ENCODE data around the gene MORC4. TPM values are rescaled to one million over a fixed set of nuclear protein-coding genes. Genes with fewer than 3 reads are reported as not detected.
"Not testable (repeated sequence)": the region's sequence is repeated elsewhere in the genome, so short reads cannot be mapped to it uniquely, and the experiment has no call there.

Gene MORC4
- total RNA-seq, 4 donors from 2014 or later, result 15.3 to 24.6 (median 18.6) TPM

- Histone ChIP-seq H3K4me1 (no peaks in the 10 kb centered on the region), H3K27me3 (no peaks in the 10 kb centered on the region), H3K9me3 (no peaks in the 10 kb centered on the region), H3K4me3 (replicated peaks in 1 of 3) (no peak overlapping the region), H3K27ac (no peak overlapping the region), H3K36me3 (no peaks in the 10 kb centered on the region)
- no peak for DNase-seq
- TF ChIP-seq POLR2A (IDR thresholded peaks at IDR 0.05) (no peak), CTCF (IDR thresholded peaks at IDR 0.05) (no peak)
- 88 to 95% methylated on average over 6 of the region's 6 CpGs for WGBS, 2 donors
- intact Hi-C loops (cut with DNase I), result no loop called here
These were observed 18.9 kb downstream of the MORC4 start for GRCh38 chrX:106980952-106981626.

- no peaks in the 10 kb centered on the region for H3K4me1 ChIP-seq
- H3K36me3 ChIP-seq, result no peaks in the 10 kb centered on the region
- intact Hi-C loops (cut with DNase I), result no loop called here
- no peak overlapping the region for H3K4me3 ChIP-seq (replicated peaks in 1 of 3)
- TF ChIP-seq CTCF (IDR thresholded peaks at IDR 0.05) (no peak), POLR2A (IDR thresholded peaks at IDR 0.05) (no peak)
- DNase-seq, result no peak
- no peak overlapping the region for H3K27ac ChIP-seq
- WGBS, 2 donors, result 91 to 93% methylated on average over 3 of the region's 3 CpGs
- no peaks in the 10 kb centered on the region for H3K27me3 ChIP-seq
- no peaks in the 10 kb centered on the region for H3K9me3 ChIP-seq
These were observed 23.6 kb downstream of the MORC4 start for GRCh38 chrX:106976416-106976815.

- 79 to 80% methylated on average over 5 of the region's 5 CpGs for WGBS, 2 donors
- H3K36me3 ChIP-seq, result no peaks in the 10 kb centered on the region
- no peaks in the 10 kb centered on the region for H3K9me3 ChIP-seq
- no peak overlapping the region for H3K27ac ChIP-seq
- no peak for DNase-seq
- no peaks in the 10 kb centered on the region for H3K4me1 ChIP-seq
- intact Hi-C loops (cut with DNase I), result no loop called here
- no peak for TF ChIP-seq POLR2A (IDR thresholded peaks at IDR 0.05)
- TF ChIP-seq CTCF (IDR thresholded peaks at IDR 0.05), result no peak
- no peaks in the 10 kb centered on the region for H3K27me3 ChIP-seq
- no peak overlapping the region for H3K4me3 ChIP-seq (replicated peaks in 1 of 3)
These were observed 26.4 kb downstream of the MORC4 start for GRCh38 chrX:106973433-106974149.

GRCh38 chrX:106972896-106973295 lies 27.1 kb downstream of the MORC4 start:
- no peak for TF ChIP-seq POLR2A (IDR thresholded peaks at IDR 0.05)
- no peak for TF ChIP-seq CTCF (IDR thresholded peaks at IDR 0.05)
- Histone ChIP-seq H3K4me1 (no peaks in the 10 kb centered on the region), H3K36me3 (no peaks in the 10 kb centered on the region), H3K27me3 (no peaks in the 10 kb centered on the region), H3K4me3 (replicated peaks in 1 of 3) (no peak overlapping the region), H3K27ac (no peak overlapping the region), H3K9me3 (no peaks in the 10 kb centered on the region)
- DNase-seq, result no peak
- intact Hi-C loops (cut with DNase I), result no loop called here

- H3K36me3 ChIP-seq; H3K27ac ChIP-seq; H3K4me3 ChIP-seq (replicated peaks in 1 of 3); H3K4me1 ChIP-seq; intact Hi-C loops (cut with DNase I); H3K27me3 ChIP-seq; H3K9me3 ChIP-seq: not testable (repeated sequence)
- peak; percentile 31 to 41 for DNase-seq
- WGBS, 2 donors, result 87% methylated on average over 6 of the region's 6 CpGs; no CpG with 5 or more reads in 1 of the 2 donors
These were observed 33.5 kb downstream of the MORC4 start for GRCh38 chrX:106966547-106966946.

Data from thyroid gland (tissue), 4 donors.